HepG2 (cell line): ENCODE measurements around the gene SEMA6D.

Experiments
- ATF6 ChIP-seq: sonication (generic); formaldehyde crosslinking; conservative IDR thresholded peaks from 2 replicates; pipeline ENCODE4 v1.4.0; 2020; ENCODE audit warnings: missing genetic modification reagents
- BRCA1 ChIP-seq: sonication (generic); formaldehyde crosslinking; IDR thresholded peaks from 2 replicates; pipeline ENCODE4 v1.4.0; 2020; ENCODE audit warnings: missing genetic modification reagents
- ETV6 ChIP-seq: sonication (generic); formaldehyde crosslinking; conservative IDR thresholded peaks from 2 replicates; pipeline ENCODE4 v1.4.0; 2020; ENCODE audit warnings: missing genetic modification reagents
- HDAC6 ChIP-seq: fragments of 200-600 bp; sonication (generic); IDR thresholded peaks from 2 replicates; pipeline ENCODE4 v1.7.0; 2017; ENCODE audit warnings: mild to moderate bottlenecking, antibody characterized with exemption, low read length, low read depth
- JUNB ChIP-seq: sonication (generic); formaldehyde crosslinking; IDR thresholded peaks from 2 replicates; pipeline ENCODE4 v1.8.0; 2022; ENCODE audit warnings: missing genetic modification reagents, mild to moderate bottlenecking, borderline replicate concordance
- SIN3B ChIP-seq: fragments of 150-350 bp; IDR thresholded peaks from 2 replicates; pipeline ENCODE4 v1.6.1; 2014; ENCODE audit warnings: low read length
- SNAI1 ChIP-seq: sonication (generic); formaldehyde crosslinking; IDR thresholded peaks from 2 replicates; pipeline ENCODE4 v1.5.0; 2020; ENCODE audit warnings: mild to moderate bottlenecking, missing genetic modification reagents, borderline replicate concordance
- TF ChIP-seq, protein P1 (sequence below), 2 experiments: fragments of 450-650 bp in 1 of 2; sonication (generic) in 1 of 2; formaldehyde crosslinking in 1 of 2; IDR thresholded peaks; 2 replicates each; pipeline versions ENCODE4 v1.6.1 to v1.8.0; 2016 to 2022; ENCODE audit warnings: antibody characterized with exemption in 1 of 2, mild to moderate bottlenecking in 1 of 2, missing genetic modification reagents in 1 of 2
- TF ChIP-seq, protein P2 (sequence below): sonication (generic); formaldehyde crosslinking; IDR thresholded peaks from 2 replicates; pipeline ENCODE4 v1.4.0; 2020; ENCODE audit warnings: missing genetic modification reagents

- no peak for TF ChIP-seq SIN3B
- no peak for TF ChIP-seq JUNB (CRISPR knock-in tag)
- TF ChIP-seq ATF6 (CRISPR knock-in tag): no peak
- no peak for TF ChIP-seq SNAI1
- TF ChIP-seq BRCA1 (CRISPR knock-in tag): no peak
- TF ChIP-seq HDAC6: no peak
- TF ChIP-seq ETV6: no peak
- TF ChIP-seq, protein P1, sequence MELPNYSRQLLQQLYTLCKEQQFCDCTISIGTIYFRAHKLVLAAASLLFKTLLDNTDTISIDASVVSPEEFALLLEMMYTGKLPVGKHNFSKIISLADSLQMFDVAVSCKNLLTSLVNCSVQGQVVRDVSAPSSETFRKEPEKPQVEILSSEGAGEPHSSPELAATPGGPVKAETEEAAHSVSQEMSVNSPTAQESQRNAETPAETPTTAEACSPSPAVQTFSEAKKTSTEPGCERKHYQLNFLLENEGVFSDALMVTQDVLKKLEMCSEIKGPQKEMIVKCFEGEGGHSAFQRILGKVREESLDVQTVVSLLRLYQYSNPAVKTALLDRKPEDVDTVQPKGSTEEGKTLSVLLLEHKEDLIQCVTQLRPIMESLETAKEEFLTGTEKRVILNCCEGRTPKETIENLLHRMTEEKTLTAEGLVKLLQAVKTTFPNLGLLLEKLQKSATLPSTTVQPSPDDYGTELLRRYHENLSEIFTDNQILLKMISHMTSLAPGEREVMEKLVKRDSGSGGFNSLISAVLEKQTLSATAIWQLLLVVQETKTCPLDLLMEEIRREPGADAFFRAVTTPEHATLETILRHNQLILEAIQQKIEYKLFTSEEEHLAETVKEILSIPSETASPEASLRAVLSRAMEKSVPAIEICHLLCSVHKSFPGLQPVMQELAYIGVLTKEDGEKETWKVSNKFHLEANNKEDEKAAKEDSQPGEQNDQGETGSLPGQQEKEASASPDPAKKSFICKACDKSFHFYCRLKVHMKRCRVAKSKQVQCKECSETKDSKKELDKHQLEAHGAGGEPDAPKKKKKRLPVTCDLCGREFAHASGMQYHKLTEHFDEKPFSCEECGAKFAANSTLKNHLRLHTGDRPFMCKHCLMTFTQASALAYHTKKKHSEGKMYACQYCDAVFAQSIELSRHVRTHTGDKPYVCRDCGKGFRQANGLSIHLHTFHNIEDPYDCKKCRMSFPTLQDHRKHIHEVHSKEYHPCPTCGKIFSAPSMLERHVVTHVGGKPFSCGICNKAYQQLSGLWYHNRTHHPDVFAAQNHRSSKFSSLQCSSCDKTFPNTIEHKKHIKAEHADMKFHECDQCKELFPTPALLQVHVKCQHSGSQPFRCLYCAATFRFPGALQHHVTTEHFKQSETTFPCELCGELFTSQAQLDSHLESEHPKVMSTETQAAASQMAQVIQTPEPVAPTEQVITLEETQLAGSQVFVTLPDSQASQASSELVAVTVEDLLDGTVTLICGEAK (IDR thresholded peaks at IDR 0.05): no peak
- TF ChIP-seq, protein P1 (CRISPR knock-in tag; IDR thresholded peaks at IDR 0.05): no peak
- TF ChIP-seq, protein P2, sequence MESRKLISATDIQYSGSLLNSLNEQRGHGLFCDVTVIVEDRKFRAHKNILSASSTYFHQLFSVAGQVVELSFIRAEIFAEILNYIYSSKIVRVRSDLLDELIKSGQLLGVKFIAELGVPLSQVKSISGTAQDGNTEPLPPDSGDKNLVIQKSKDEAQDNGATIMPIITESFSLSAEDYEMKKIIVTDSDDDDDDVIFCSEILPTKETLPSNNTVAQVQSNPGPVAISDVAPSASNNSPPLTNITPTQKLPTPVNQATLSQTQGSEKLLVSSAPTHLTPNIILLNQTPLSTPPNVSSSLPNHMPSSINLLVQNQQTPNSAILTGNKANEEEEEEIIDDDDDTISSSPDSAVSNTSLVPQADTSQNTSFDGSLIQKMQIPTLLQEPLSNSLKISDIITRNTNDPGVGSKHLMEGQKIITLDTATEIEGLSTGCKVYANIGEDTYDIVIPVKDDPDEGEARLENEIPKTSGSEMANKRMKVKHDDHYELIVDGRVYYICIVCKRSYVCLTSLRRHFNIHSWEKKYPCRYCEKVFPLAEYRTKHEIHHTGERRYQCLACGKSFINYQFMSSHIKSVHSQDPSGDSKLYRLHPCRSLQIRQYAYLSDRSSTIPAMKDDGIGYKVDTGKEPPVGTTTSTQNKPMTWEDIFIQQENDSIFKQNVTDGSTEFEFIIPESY (CRISPR knock-in tag): no peak
These were observed 51.4 kb downstream of the SEMA6D start for GRCh38 chr15:47768735-47769134.
